Liver (tissue), 9 donors: ENCODE data around the gene CLDN17. TPM values are rescaled to one million over a fixed set of nuclear protein-coding genes. Genes with fewer than 3 reads are reported as not detected.

Experiments used
- DNase-seq: peaks from one replicate; pipeline ENCODE4 v3.0.0-alpha.2; 2017; ENCODE audit warnings: low spot score
- H3K27ac ChIP-seq, 2 donors: one replicate each; pipeline ENCODE4 v1.7.0; 2013; ENCODE audit warnings: inconsistent platforms in 2 of 2, low read length in 2 of 2, control low read depth in 1 of 2, low read depth in 1 of 2, mild to moderate bottlenecking in 1 of 2
- H3K27me3 ChIP-seq, 4 donors: one replicate each; pipeline versions ENCODE4 v1.6.1 to v1.7.0; 2013; ENCODE audit warnings: low read length in 3 of 4, inconsistent platforms in 1 of 4, mild to moderate bottlenecking in 1 of 4, moderate library complexity in 1 of 4; ENCODE audit not compliant: control insufficient read depth in 4 of 4, insufficient read depth in 4 of 4
- H3K36me3 ChIP-seq, 4 donors: one replicate each; pipeline versions ENCODE4 v1.6.1 to v1.7.0; 2013; ENCODE audit warnings: low read length in 3 of 4, mild to moderate bottlenecking in 3 of 4, low read depth in 1 of 4, moderate library complexity in 1 of 4; ENCODE audit not compliant: control insufficient read depth in 4 of 4, insufficient read depth in 3 of 4
- H3K4me1 ChIP-seq, 4 donors: one replicate each; pipeline versions ENCODE4 v1.6.1 to v1.7.0; 2013; ENCODE audit warnings: low read length in 3 of 4, mild to moderate bottlenecking in 3 of 4, moderate library complexity in 1 of 4; ENCODE audit not compliant: control insufficient read depth in 4 of 4, insufficient read depth in 4 of 4
- H3K4me3 ChIP-seq, 3 donors: one replicate each; pipeline versions ENCODE4 v1.6.1 to v1.7.0; 2013; ENCODE audit warnings: low read length in 3 of 3, control low read depth in 1 of 3, low read depth in 1 of 3, mild to moderate bottlenecking in 1 of 3
- H3K9ac ChIP-seq, 2 donors: one replicate each; pipeline ENCODE4 v1.7.0; 2013; ENCODE audit warnings: low read length in 2 of 2, mild to moderate bottlenecking in 2 of 2, moderate library complexity in 2 of 2, control low read depth in 1 of 2, low read depth in 1 of 2
- H3K9me3 ChIP-seq, 4 donors: one replicate each; pipeline versions ENCODE4 v1.6.1 to v1.7.0; 2013; ENCODE audit warnings: low read length in 3 of 4; ENCODE audit not compliant: control insufficient read depth in 4 of 4
- CTCF ChIP-seq: fragments of 150-350 bp; IDR thresholded peaks from 2 replicates; pipeline ENCODE4 v1.5.1; 2017; ENCODE audit warnings: improper control_type of control experiment, low read depth, low read length; ENCODE audit not compliant: missing input control
- EGR1 ChIP-seq, 2 donors: IDR thresholded peaks; 2 replicates each; pipeline ENCODE4 v1.6.1; 2016 to 2018; ENCODE audit warnings: antibody characterized with exemption in 2 of 2, low read depth in 2 of 2
- FOXA1 ChIP-seq: IDR thresholded peaks from 2 replicates; pipeline ENCODE4 v1.6.1; 2016; ENCODE audit warnings: antibody characterized with exemption
- FOXA2 ChIP-seq: IDR thresholded peaks from 2 replicates; pipeline ENCODE4 v1.6.1; 2016; ENCODE audit warnings: antibody characterized with exemption
- GABPA ChIP-seq, 2 donors: IDR thresholded peaks in 1 of 2; conservative IDR thresholded peaks in 1 of 2; 2 replicates each; pipeline ENCODE4 v1.6.1; 2016; ENCODE audit warnings: antibody characterized with exemption in 2 of 2, mild to moderate bottlenecking in 1 of 2, moderate library complexity in 1 of 2
- HNF4A ChIP-seq, 2 donors: conservative IDR thresholded peaks; 2 replicates each; pipeline ENCODE4 v1.6.1; 2016; ENCODE audit warnings: antibody characterized with exemption in 2 of 2, mild to moderate bottlenecking in 2 of 2
- JUND ChIP-seq, 2 donors: IDR thresholded peaks; 2 replicates each; pipeline ENCODE4 v1.6.1; 2016; ENCODE audit warnings: antibody characterized with exemption in 2 of 2
- NR2F2 ChIP-seq: IDR thresholded peaks from 2 replicates; pipeline ENCODE4 v1.6.1; 2016; ENCODE audit warnings: antibody characterized with exemption
- RAD21 ChIP-seq, 2 donors: IDR thresholded peaks; 2 replicates each; pipeline ENCODE4 v1.6.1; 2016; ENCODE audit warnings: antibody characterized with exemption in 2 of 2, mild to moderate bottlenecking in 2 of 2
- RXRA ChIP-seq, 2 donors: IDR thresholded peaks; 2 replicates each; pipeline ENCODE4 v1.6.1; 2017 to 2018; ENCODE audit warnings: antibody characterized with exemption in 2 of 2, mild to moderate bottlenecking in 1 of 2
- SP1 ChIP-seq: IDR thresholded peaks from 2 replicates; pipeline ENCODE4 v1.6.1; 2018; ENCODE audit warnings: antibody characterized with exemption, mild to moderate bottlenecking
- TAF1 ChIP-seq: conservative IDR thresholded peaks from 2 replicates; pipeline ENCODE4 v1.6.1; 2016; ENCODE audit warnings: antibody characterized with exemption, mild to moderate bottlenecking
- YY1 ChIP-seq: IDR thresholded peaks from 2 replicates; pipeline ENCODE4 v1.6.1; 2016; ENCODE audit warnings: antibody characterized with exemption, mild to moderate bottlenecking
- WGBS: extraction: QIAGEN DNeasy Blood & Tissue Kit; methylation state at CpG from one replicate; pipeline ENCODE4 v1.1.7; 2013; 5-methylcytosine and 5-hydroxymethylcytosine counted together
- polyA plus RNA-seq, 2 donors: library from polyadenylated mRNA; stranded (reverse) in 1 of 2; unstranded in 1 of 2; fragments of 200-250 nt in 1 of 2; fragments of >200 nt in 1 of 2; fragmentation: Nextera tagmentation in 1 of 2; extraction: Ambion mirVana in 1 of 2; gene quantifications; one replicate each; pipeline versions ENCODE4 v1.2.1 to v1.2.3, GENCODE V29; 2013 to 2015
- total RNA-seq, 2 donors: library from RNA; depleted of rRNA; stranded (reverse); fragments of >200 nt; gene quantifications; one replicate each; pipeline ENCODE4 v1.2.3, GENCODE V29; 2014
- TF ChIP-seq, protein P1 (sequence below): IDR thresholded peaks from 2 replicates; pipeline ENCODE4 v1.6.1; 2016; ENCODE audit warnings: antibody characterized with exemption
- TF ChIP-seq, protein P2 (sequence below): IDR thresholded peaks from 2 replicates; pipeline ENCODE4 v1.6.1; 2016; ENCODE audit warnings: antibody characterized with exemption
- donor health status: healthy.
- donor health status: healthy.
- donor health status: healthy.
- donor health status: healthy.
- donor health status: healthy.

Gene CLDN17
- total and polyA plus RNA-seq, 4 donors, result not detected

DNA sequence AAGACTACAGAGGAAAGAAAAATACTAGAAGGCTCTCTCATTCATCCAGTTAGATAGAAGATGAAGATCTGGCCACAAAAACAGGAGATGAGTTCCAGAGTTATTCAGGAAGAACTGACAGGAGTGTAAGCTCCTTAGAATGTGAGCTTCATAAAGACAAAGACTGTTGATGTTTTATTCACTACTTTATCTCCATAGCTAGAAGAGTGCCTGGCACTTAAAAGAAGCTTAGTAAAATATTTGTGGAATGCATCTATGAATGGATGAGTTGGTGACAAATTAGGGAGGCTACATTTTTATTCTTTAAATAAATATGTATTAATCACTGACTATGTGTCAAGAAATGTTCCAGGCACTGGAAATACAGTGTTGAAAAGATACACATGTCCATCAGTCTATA is 13.8 kb downstream of the CLDN17 start:
- H3K27ac ChIP-seq, result no peak overlapping the region
- no peak for DNase-seq
- no peaks in the 10 kb centered on the region for H3K36me3 ChIP-seq
- no peak overlapping the region for H3K9ac ChIP-seq
- no peaks in the 10 kb centered on the region for H3K27me3 ChIP-seq
- no peak for TF ChIP-seq EGR1 (IDR thresholded peaks at IDR 0.05; ENCODE audit: low read depth in 2 of 2)
- no peak for TF ChIP-seq FOXA1
- TF ChIP-seq TAF1, result no peak
- TF ChIP-seq, protein P1, sequence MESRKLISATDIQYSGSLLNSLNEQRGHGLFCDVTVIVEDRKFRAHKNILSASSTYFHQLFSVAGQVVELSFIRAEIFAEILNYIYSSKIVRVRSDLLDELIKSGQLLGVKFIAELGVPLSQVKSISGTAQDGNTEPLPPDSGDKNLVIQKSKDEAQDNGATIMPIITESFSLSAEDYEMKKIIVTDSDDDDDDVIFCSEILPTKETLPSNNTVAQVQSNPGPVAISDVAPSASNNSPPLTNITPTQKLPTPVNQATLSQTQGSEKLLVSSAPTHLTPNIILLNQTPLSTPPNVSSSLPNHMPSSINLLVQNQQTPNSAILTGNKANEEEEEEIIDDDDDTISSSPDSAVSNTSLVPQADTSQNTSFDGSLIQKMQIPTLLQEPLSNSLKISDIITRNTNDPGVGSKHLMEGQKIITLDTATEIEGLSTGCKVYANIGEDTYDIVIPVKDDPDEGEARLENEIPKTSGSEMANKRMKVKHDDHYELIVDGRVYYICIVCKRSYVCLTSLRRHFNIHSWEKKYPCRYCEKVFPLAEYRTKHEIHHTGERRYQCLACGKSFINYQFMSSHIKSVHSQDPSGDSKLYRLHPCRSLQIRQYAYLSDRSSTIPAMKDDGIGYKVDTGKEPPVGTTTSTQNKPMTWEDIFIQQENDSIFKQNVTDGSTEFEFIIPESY, result no peak
- no peak for TF ChIP-seq JUND (IDR thresholded peaks at IDR 0.05)
- no peak for TF ChIP-seq CTCF
- no peak for TF ChIP-seq YY1
- TF ChIP-seq GABPA (IDR thresholded peaks at IDR 0.05 in 1 of 2, conservative IDR thresholded peaks at IDR 0.05 in 1 of 2), result no peak
- TF ChIP-seq NR2F2, result no peak
- TF ChIP-seq, protein P2, sequence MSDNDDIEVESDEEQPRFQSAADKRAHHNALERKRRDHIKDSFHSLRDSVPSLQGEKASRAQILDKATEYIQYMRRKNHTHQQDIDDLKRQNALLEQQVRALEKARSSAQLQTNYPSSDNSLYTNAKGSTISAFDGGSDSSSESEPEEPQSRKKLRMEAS, result no peak
- no peak for TF ChIP-seq RAD21 (IDR thresholded peaks at IDR 0.05)
- no peak for TF ChIP-seq HNF4A (conservative IDR thresholded peaks at IDR 0.05)
- no peak for TF ChIP-seq RXRA (IDR thresholded peaks at IDR 0.05)
- no peak for TF ChIP-seq SP1
- no peak for TF ChIP-seq FOXA2
- H3K4me1 ChIP-seq, result no peaks in the 10 kb centered on the region
- H3K4me3 ChIP-seq, result no peak overlapping the region
- H3K9me3 ChIP-seq, result no peaks in the 10 kb centered on the region

- Histone ChIP-seq H3K36me3 (no peaks in the 10 kb centered on the region), H3K27me3 (no peaks in the 10 kb centered on the region), H3K9ac (no peak overlapping the region), H3K27ac (no peak overlapping the region), H3K4me3 (no peak overlapping the region), H3K4me1 (no peaks in the 10 kb centered on the region), H3K9me3 (no peaks in the 10 kb centered on the region)
- WGBS, result 64% methylated on average over 1 of the region's 1 CpG
- no peak for DNase-seq
- TF ChIP-seq JUND (IDR thresholded peaks at IDR 0.05) (no peak), RAD21 (IDR thresholded peaks at IDR 0.05) (no peak)
- TF ChIP-seq, protein P1, result no peak
Measured at GRCh38 chr21:30148906-30149305, 17.7 kb downstream of the CLDN17 start.
